GM18858 (cell line): ENCODE data around the gene FAIM2.

Source experiments
- ATAC-seq: cut with Tn5 transposase; IDR thresholded peaks from one replicate; pipeline ENCODE4 v1.9.1; 2021; ENCODE audit not compliant: unreplicated experiment

Gene FAIM2

GRCh38 chr12:49920241-49920914, 16.7 kb upstream of the FAIM2 start:
- ATAC-seq, result no peak

GRCh38 chr12:49917788-49918173, 14.1 kb upstream of the FAIM2 start:
- ATAC-seq, result no peak

GRCh38 chr12:49917166-49917787, 13.6 kb upstream of the FAIM2 start:
- ATAC-seq, result no peak

- no peak for ATAC-seq
These were observed 12.6 kb upstream of the FAIM2 start for GRCh38 chr12:49916129-49916919.

- no peak for ATAC-seq
These were observed 8.9 kb upstream of the FAIM2 start for GRCh38 chr12:49912345-49913255.

- ATAC-seq, result no peak
These were observed 7.5 kb upstream of the FAIM2 start for GRCh38 chr12:49911213-49911605.

GRCh38 chr12:49910331-49911212, 6.9 kb upstream of the FAIM2 start:
- no peak for ATAC-seq

GRCh38 chr12:49909826-49910225, 6.1 kb upstream of the FAIM2 start:
- no peak for ATAC-seq

GRCh38 chr12:49909356-49909755, 5.7 kb upstream of the FAIM2 start:
- ATAC-seq, result no peak

- ATAC-seq, result no peak
These were observed 3.7 kb upstream of the FAIM2 start for GRCh38 chr12:49907352-49907751.

GRCh38 chr12:49905718-49906314, 2.1 kb upstream of the FAIM2 start:
- no peak for ATAC-seq

- ATAC-seq, result no peak
These were observed 901 bp upstream of the FAIM2 start for GRCh38 chr12:49904601-49905000.

GRCh38 chr12:49903351-49903699, 375 bp downstream of the FAIM2 start:
- ATAC-seq, result no peak

- no peak for ATAC-seq
These were observed 1.0 kb downstream of the FAIM2 start for GRCh38 chr12:49902399-49903350.

GRCh38 chr12:49901986-49902385, 1.7 kb downstream of the FAIM2 start:
- ATAC-seq, result no peak

GRCh38 chr12:49901026-49901425, 2.7 kb downstream of the FAIM2 start:
- no peak for ATAC-seq

- no peak for ATAC-seq
These were observed 3.3 kb downstream of the FAIM2 start for GRCh38 chr12:49900371-49900770.

- no peak for ATAC-seq
These were observed 3.8 kb downstream of the FAIM2 start for GRCh38 chr12:49899921-49900320.
